ENCODE measurements around the gene ZDHHC11B.

The ZDHHC11B gene

GRCh38 chr5:677131-678101 is 107.1 kb downstream of the ZDHHC11B start:
- H3K4me3 ChIP-seq (ENCODE audit: low read length): no peak overlapping the region
- TF ChIP-seq, protein P1, sequence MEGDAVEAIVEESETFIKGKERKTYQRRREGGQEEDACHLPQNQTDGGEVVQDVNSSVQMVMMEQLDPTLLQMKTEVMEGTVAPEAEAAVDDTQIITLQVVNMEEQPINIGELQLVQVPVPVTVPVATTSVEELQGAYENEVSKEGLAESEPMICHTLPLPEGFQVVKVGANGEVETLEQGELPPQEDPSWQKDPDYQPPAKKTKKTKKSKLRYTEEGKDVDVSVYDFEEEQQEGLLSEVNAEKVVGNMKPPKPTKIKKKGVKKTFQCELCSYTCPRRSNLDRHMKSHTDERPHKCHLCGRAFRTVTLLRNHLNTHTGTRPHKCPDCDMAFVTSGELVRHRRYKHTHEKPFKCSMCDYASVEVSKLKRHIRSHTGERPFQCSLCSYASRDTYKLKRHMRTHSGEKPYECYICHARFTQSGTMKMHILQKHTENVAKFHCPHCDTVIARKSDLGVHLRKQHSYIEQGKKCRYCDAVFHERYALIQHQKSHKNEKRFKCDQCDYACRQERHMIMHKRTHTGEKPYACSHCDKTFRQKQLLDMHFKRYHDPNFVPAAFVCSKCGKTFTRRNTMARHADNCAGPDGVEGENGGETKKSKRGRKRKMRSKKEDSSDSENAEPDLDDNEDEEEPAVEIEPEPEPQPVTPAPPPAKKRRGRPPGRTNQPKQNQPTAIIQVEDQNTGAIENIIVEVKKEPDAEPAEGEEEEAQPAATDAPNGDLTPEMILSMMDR (conservative IDR thresholded peaks at IDR 0.05; ENCODE audit: low read depth, low read length): no peak
- no peak for DNase-seq (ENCODE audit: low read depth)

DNA sequence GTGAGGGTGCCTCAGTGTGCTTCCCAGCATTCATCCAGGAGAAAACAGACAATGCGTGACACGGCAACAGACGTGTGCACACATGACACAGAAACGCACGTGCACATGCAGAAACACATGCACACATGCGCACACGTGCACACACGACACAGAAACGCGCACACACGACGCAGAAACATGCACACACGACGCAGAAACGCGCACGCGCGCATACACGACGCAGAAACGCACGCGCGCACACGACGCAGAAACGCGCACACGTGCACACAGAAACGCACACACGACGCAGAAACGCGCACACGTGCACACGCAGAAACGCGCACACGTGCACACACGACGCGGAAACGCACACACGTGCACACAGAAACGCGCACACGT is 107.8 kb downstream of the ZDHHC11B start:
- TF ChIP-seq, protein P1 (conservative IDR thresholded peaks at IDR 0.05; ENCODE audit: low read depth, low read length): no peak
- no peak overlapping the region for H3K4me3 ChIP-seq (ENCODE audit: low read length)
- DNase-seq (ENCODE audit: low read depth): no peak

- TF ChIP-seq, protein P1 (conservative IDR thresholded peaks at IDR 0.05; ENCODE audit: low read depth, low read length): no peak
- DNase-seq (ENCODE audit: low read depth): no peak
- H3K4me3 ChIP-seq (ENCODE audit: low read length): no peak overlapping the region
These were observed 108.4 kb downstream of the ZDHHC11B start for GRCh38 chr5:675871-676698.

- H3K4me3 ChIP-seq (ENCODE audit: low read length): no peak overlapping the region
- TF ChIP-seq, protein P1 (conservative IDR thresholded peaks at IDR 0.05; ENCODE audit: low read depth, low read length): no peak
- DNase-seq (ENCODE audit: low read depth): no peak
These were observed 109.2 kb downstream of the ZDHHC11B start for GRCh38 chr5:675111-675870.

DNA sequence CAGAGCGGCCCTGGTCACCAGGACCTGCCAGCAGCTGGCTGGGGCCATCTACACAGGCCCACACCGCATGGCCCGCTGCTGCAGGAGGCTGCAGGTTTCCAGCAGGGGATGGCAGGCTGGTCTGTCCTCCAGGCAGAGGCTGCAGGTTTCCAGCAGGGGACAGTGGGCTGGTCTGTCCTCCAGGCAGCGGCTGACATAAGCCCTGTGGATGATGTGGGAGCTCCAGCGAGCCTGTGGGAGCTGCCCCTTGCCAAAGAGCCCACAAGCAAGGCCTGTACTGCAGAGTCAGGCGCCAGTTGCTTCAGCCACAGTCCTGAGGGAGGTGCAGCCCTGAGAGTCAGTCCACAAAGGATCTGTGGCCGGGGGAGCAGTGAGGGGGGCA is 109.9 kb downstream of the ZDHHC11B start:
- TF ChIP-seq, protein P1 (conservative IDR thresholded peaks at IDR 0.05; ENCODE audit: low read depth, low read length): no peak
- DNase-seq (ENCODE audit: low read depth): no peak

DNA sequence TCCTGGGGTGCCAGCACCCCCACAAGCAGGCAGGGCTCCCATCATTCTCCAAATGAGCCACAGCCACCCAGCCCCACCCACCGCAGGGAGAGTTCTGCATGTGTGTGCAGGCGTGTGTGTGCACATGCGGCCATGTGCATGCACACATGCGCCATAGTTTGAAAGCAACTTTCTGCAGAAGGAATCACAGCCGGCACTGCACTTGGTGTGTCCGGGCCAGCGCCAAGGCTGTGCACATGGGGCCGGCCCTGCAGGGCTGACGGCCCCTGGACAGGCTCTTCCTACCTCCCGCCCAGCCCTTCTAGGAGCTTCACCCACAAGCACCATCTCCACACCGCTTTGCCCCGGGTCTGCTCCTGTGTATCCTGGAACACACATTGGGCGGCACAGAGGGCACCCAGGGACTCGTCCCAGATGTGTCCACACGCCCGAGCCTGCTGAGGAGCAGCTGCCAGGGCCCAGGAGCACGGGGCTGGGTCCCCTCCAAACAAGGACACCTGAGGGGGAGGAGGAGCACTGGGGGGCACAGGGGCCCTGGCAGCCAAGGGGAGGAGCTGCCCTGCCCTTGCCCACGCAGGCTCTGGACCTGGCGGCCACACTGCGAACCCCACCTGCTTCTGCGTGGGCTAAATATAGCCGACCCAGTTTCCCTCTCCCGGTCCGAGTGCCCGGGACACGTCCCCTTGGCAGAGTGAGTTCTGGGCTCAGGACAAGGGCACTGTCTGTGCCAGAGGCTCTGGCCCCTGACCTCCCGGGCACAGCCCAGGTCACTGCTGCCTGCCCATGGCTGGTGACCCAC is 110.5 kb downstream of the ZDHHC11B start:
- H3K4me3 ChIP-seq (ENCODE audit: low read length): no peak overlapping the region
- no peak for DNase-seq (ENCODE audit: low read depth)
- TF ChIP-seq, protein P1 (conservative IDR thresholded peaks at IDR 0.05; ENCODE audit: low read depth, low read length): no peak

More for the DNA sequence above, 109.9 kb downstream of the ZDHHC11B start:
- H3K4me3 ChIP-seq (ENCODE audit: low read length): no peak overlapping the region

All from retinal pigment epithelial cell (primary cell).